MV-4-11 (cell line): ENCODE measurements around the gene TMEM63B.
A peak's percentile ranks its signal among the peaks of the same experiment; 100 is the strongest.
"Not testable (repeated sequence)": the region's sequence is repeated elsewhere in the genome, so short reads cannot be mapped to it uniquely, and the experiment has no call there.

Experiments used
- DNase-seq: peaks from one replicate; lab custom pipeline; 2025; lab: John Stamatoyannopoulos, UW

TMEM63B gene

GRCh38 chr6:44172731-44173500, 45.6 kb downstream of the TMEM63B start:
- peak; percentile 78 for DNase-seq

- DNase-seq = no peak
Measured at GRCh38 chr6:44176130-44176761, 48.9 kb downstream of the TMEM63B start.

- peak; percentile 8 for DNase-seq
Measured at GRCh38 chr6:44176762-44177509, 49.6 kb downstream of the TMEM63B start.

DNA sequence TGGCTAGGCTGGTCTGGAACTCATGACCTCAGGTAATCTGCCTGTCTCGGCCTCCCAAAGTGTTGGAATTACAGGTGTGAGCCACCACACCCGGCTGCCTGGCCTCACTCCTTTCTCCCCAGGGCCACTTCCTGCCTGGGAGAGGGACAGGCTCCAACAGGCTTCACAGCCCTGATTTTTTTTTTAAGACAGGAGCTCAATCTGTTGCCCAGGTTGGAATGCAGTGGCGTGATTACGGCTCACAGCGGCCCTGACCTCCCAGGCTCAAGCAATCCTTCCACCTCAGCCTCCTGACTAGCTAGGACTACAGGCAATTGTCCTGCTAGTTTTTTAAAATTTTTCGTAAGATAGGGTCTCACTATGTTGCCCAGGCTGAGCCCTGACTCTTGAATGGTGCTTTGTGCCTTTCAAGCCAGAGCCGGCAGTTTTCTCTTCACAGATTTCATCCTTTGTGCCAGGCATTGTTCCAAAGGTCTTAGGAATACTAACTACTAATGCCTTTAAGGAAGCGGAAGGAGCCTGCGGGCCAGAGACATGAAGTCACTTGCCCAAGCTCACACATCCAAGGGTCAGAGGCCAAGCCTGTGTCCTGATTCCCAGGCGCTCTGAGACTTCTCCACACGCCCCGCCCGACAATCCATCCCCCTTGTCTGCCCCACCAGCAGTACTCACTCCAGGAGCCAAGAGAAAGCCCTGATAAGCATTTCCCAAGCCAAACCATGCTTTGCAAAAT, 50.5 kb downstream of the TMEM63B start:
- DNase-seq = no peak

DNA sequence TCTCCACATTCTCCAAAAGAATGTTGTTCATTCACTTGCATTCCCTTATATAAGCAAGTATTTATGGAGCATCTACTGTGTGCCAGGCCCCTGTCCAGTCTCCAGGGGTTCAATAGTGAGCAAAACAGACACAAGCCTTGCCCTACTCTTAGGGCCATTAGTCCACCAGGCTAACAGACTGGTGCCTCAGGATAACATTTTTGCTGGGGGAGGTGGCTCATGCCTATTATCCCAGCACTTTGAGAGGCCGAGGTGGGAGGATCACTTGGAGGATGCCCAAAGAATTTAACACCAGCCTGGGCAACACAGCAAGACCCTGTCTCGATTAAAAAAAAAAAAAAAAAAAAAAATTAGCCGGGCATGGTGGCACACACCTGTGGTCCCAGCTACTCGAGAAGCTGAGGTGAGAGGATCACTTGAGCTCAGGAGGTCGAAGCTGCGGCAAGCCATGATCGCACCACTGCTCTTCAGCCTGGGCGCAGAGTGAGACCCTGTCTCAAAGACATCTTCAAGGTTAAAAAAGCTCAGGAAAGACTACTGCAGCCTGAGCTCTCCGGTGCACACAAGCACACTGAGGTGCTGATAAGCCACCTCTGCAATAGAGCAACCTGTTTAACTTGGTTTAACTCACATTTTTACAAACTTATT, 51.2 kb downstream of the TMEM63B start:
- DNase-seq = no peak

- no peak for DNase-seq
Measured at GRCh38 chr6:44179072-44179536, 51.8 kb downstream of the TMEM63B start.

DNA sequence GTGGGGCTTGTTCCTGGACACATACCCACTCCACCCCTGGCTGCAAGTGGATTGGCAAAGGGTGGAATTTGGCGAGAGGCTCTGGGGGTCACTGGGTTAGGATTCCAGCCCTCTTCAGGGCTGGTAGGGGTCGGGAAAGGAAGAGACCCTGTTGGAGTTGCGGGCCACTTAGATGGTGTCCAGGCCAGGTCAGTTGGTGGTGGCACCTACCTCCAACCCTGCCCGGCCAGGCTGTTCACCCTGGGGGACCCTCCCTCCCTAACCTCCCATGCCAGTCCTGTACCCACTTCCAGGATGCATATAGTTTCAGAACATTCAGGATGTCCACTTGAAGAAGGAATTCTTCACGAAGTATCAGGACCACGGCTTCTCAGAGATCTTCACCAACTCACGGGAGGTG, 52.3 kb downstream of the TMEM63B start:
- no peak for DNase-seq

GRCh38 chr6:44180406-44180805, 53.1 kb downstream of the TMEM63B start:
- DNase-seq = no peak

- DNase-seq = no peak
Measured at GRCh38 chr6:44180886-44181285, 53.5 kb downstream of the TMEM63B start.

DNA sequence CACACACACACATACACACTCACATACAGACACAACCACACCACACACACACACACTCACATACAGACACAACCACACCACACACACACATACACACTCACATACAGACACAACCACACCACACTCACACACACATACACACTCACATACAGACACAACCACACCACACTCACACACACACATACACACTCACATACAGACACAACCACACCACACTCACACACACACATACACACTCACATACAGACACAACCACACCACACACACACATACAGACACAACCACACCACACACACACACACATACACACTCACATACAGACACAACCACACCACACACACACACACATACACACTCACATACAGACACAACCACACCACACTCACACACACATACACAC, 54.4 kb downstream of the TMEM63B start:
- DNase-seq = not testable (repeated sequence)

- no peak for DNase-seq
Measured at GRCh38 chr6:44182911-44183390, 55.6 kb downstream of the TMEM63B start.

DNA sequence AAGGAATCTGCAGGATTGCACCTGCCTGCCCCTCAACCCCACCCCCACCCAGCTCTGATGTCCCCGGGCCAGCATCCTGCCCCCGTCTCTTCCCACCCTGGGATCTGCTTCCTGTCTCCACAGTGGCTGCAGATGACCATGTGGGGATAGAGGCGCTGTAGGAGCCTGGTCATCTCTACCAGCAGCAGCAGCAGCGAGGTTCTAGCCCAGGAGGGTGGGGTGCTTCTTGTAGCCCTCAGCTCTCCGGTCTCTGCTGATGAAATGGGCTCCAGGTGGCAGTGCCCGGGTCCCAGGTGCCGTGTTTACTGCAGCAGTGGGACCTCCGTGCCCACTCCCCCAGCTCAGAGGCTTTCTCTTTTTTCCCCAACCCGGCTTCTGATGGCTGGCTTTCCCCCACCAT, 56.4 kb downstream of the TMEM63B start:
- DNase-seq = no peak

GRCh38 chr6:44185356-44185755, 58.0 kb downstream of the TMEM63B start:
- not testable (repeated sequence) for DNase-seq

GRCh38 chr6:44185953-44186634, 58.7 kb downstream of the TMEM63B start:
- DNase-seq = no peak

GRCh38 chr6:44186635-44187025, 59.3 kb downstream of the TMEM63B start:
- DNase-seq = no peak

GRCh38 chr6:44188819-44189218, 61.5 kb downstream of the TMEM63B start:
- no peak for DNase-seq

- no peak for DNase-seq
Measured at GRCh38 chr6:44189257-44189656, 61.9 kb downstream of the TMEM63B start.

- no peak for DNase-seq
Measured at GRCh38 chr6:44190715-44191114, 63.4 kb downstream of the TMEM63B start.

DNA sequence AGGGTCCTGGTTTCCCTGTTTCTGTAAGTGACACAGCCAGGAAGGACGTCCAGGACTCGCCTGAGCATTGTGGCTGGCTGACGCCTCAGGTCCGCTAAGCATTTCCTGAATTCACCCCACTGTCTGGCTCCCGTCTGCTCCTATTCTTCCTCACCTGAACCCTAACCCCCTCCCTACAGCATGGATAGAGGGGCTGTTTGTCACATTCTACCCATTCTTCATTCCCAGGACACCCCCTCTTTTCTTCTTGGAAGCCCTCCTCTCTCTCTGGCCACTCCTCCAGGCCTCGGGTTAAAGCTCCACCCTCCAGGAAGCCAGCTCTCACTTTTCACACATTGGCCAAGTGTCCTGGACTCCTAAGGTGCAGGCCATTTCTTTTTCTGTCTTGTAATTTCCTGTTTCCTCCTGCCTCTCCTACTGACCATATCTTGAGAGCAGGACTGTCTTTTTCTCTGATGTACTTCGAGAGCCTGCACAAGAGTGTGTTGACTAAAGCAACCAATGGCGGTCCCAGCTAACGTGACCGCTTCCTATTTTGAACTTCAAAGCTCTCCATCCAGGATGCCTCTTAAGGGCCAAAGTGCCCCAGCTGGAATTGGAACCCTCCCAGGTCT, 65.2 kb downstream of the TMEM63B start:
- no peak for DNase-seq

DNA sequence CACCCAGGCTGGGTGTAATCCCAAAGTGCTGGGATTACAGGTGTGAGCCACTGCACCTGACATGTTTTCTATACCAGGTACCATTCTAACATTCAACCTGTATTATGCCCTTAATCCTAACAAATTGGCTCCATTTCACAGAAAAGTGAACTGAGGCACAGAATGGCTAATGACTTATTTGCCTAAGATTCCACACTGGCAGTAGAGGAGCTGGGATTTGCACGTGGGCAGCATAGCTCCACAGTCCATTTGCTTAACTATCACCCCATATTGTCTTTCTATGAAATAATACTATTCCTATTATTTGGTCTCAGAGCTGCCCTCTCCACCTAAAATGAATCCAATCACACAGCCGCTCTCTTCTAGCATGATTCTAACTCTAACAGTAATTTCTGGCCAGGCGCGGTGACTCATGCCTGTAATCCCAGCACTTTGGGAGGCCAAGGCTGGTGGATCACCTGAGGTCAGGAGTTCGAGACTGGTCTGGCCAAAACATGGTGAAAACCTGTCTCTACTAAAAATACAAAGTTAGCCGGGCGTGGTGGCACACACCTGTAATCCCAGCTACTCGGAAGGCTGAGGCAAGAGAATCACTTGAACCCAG, 66.1 kb downstream of the TMEM63B start:
- no peak for DNase-seq
